Activated CD4-positive, alpha-beta T cell treated with anti-CD3 and anti-CD28 coated beads, Interleukin-2, amount 50 U/mL, for 4 hours (primary cell): ENCODE data around the gene ARNT2.

Source experiments
- DNase-seq, 2 experiments: peaks; one replicate each; pipeline ENCODE4 v3.0.0-alpha.2; 2020

The ARNT2 gene

GRCh38 chr15:80414546-80415357 is 10.6 kb downstream of the ARNT2 start:
- no peak for DNase-seq

- no peak for DNase-seq
These were observed 11.1 kb downstream of the ARNT2 start for GRCh38 chr15:80415358-80415670.

GRCh38 chr15:80416702-80417101 is 12.5 kb downstream of the ARNT2 start:
- DNase-seq: no peak

- no peak for DNase-seq
These were observed 14.8 kb downstream of the ARNT2 start for GRCh38 chr15:80418892-80419537.

- no peak for DNase-seq
These were observed 15.4 kb downstream of the ARNT2 start for GRCh38 chr15:80419546-80419945.

GRCh38 chr15:80420658-80421057 is 16.5 kb downstream of the ARNT2 start:
- no peak for DNase-seq

- no peak for DNase-seq
These were observed 19.0 kb downstream of the ARNT2 start for GRCh38 chr15:80423215-80423614.

GRCh38 chr15:80424381-80424780 is 20.2 kb downstream of the ARNT2 start:
- no peak for DNase-seq

- DNase-seq: no peak
These were observed 22.1 kb downstream of the ARNT2 start for GRCh38 chr15:80426316-80426715.

GRCh38 chr15:80429964-80430363 is 25.8 kb downstream of the ARNT2 start:
- no peak for DNase-seq

- no peak for DNase-seq
These were observed 27.6 kb downstream of the ARNT2 start for GRCh38 chr15:80431635-80432344.

GRCh38 chr15:80432345-80432702 is 28.1 kb downstream of the ARNT2 start:
- no peak for DNase-seq

GRCh38 chr15:80433836-80434235 is 29.7 kb downstream of the ARNT2 start:
- no peak for DNase-seq

- DNase-seq: no peak
These were observed 30.9 kb downstream of the ARNT2 start for GRCh38 chr15:80434926-80435720.

GRCh38 chr15:80436511-80437307 is 32.5 kb downstream of the ARNT2 start:
- no peak for DNase-seq

GRCh38 chr15:80437334-80437891 is 33.2 kb downstream of the ARNT2 start:
- DNase-seq: no peak

GRCh38 chr15:80439140-80439539 is 35.0 kb downstream of the ARNT2 start:
- no peak for DNase-seq

- no peak for DNase-seq
These were observed 35.8 kb downstream of the ARNT2 start for GRCh38 chr15:80440024-80440423.

GRCh38 chr15:80441041-80441440 is 36.9 kb downstream of the ARNT2 start:
- no peak for DNase-seq

- DNase-seq: no peak
These were observed 37.5 kb downstream of the ARNT2 start for GRCh38 chr15:80441714-80442113.

- no peak for DNase-seq
These were observed 38.7 kb downstream of the ARNT2 start for GRCh38 chr15:80442728-80443403.
